Keratinocyte (primary cell): ENCODE measurements around the gene UNC5A. TPM values are rescaled to one million over a fixed set of nuclear protein-coding genes. Genes with fewer than 3 reads are reported as not detected.
A peak's percentile ranks its signal among the peaks of the same experiment; 100 is the strongest.

Source experiments
- DNase-seq: peaks from one replicate; pipeline ENCODE4 v3.0.0-alpha.2; 2011; ENCODE audit warnings: low read depth, missing footprints, low spot score
- FAIRE-seq: peaks from 2 replicates; lab custom pipeline; 2011; peaks lifted over from hg19 to GRCh38; lab: Jason Lieb, UNC
- H2AFZ ChIP-seq: 2 replicates; pipeline ENCODE4 v1.6.0; 2012; ENCODE audit warnings: low read length, control low read depth, inconsistent platforms; ENCODE audit not compliant: control insufficient read depth
- H3K27ac ChIP-seq: 2 replicates; pipeline ENCODE4 v1.5.1; 2011; ENCODE audit warnings: low read length; ENCODE audit not compliant: control insufficient read depth, insufficient read depth
- H3K27me3 ChIP-seq: 3 replicates; pipeline ENCODE4 v1.6.0; 2011; ENCODE audit warnings: low read length; ENCODE audit not compliant: control insufficient read depth, insufficient read depth; ENCODE audit errors: extremely low read depth
- H3K36me3 ChIP-seq, 2 experiments: 2 replicates in 1 of 2; 3 replicates in 1 of 2; pipeline ENCODE4 v1.5.1; 2011; ENCODE audit warnings: low read length in 2 of 2, mild to moderate bottlenecking in 1 of 2; ENCODE audit not compliant: control insufficient read depth in 2 of 2, insufficient read depth in 2 of 2; ENCODE audit errors: extremely low read depth in 1 of 2
- H3K4me1 ChIP-seq: 3 replicates; pipeline ENCODE4 v1.5.1; 2011; ENCODE audit warnings: low read length; ENCODE audit not compliant: control insufficient read depth, insufficient read depth; ENCODE audit errors: extremely low read depth
- H3K4me2 ChIP-seq: 3 replicates; pipeline ENCODE4 v1.6.0; 2011; ENCODE audit warnings: low read depth, low read length; ENCODE audit not compliant: control insufficient read depth, insufficient read depth; ENCODE audit errors: extremely low read depth
- H3K4me3 ChIP-seq, 3 experiments: fragments of 200-600 bp in 1 of 3; sonication (generic) in 1 of 3; 2 replicates in 2 of 3; 3 replicates in 1 of 3; pipeline ENCODE4 v1.5.1; 2011 to 2016; ENCODE audit warnings: low read length in 3 of 3, mild to moderate bottlenecking in 3 of 3, control low read depth in 2 of 3, inconsistent platforms in 1 of 3, low read depth in 1 of 3, mixed read lengths in 1 of 3, mixed run types in 1 of 3, moderate library complexity in 1 of 3; ENCODE audit not compliant: control insufficient read depth in 2 of 3, insufficient read depth in 2 of 3; ENCODE audit errors: extremely low read depth in 1 of 3
- H3K79me2 ChIP-seq: 2 replicates; pipeline ENCODE4 v1.6.0; 2012; ENCODE audit warnings: low read length; ENCODE audit not compliant: control insufficient read depth, insufficient read depth
- H3K9ac ChIP-seq: 3 replicates; pipeline ENCODE4 v1.6.0; 2011; ENCODE audit warnings: low read length; ENCODE audit not compliant: control insufficient read depth, insufficient read depth; ENCODE audit errors: extremely low read depth
- H3K9me1 ChIP-seq: 3 replicates; pipeline ENCODE4 v1.6.0; 2011; ENCODE audit warnings: low read length; ENCODE audit not compliant: control insufficient read depth, insufficient read depth; ENCODE audit errors: extremely low read depth
- H3K9me3 ChIP-seq: 2 replicates; pipeline ENCODE4 v1.5.1; 2012; ENCODE audit warnings: low read depth, low read length; ENCODE audit not compliant: control insufficient read depth
- H4K20me1 ChIP-seq: 3 replicates; pipeline ENCODE4 v1.6.0; 2011; ENCODE audit warnings: low read length; ENCODE audit not compliant: control insufficient read depth, insufficient read depth; ENCODE audit errors: extremely low read depth
- CTCF ChIP-seq, 3 experiments: IDR thresholded peaks in 1 of 3; conservative IDR thresholded peaks in 1 of 3; optimal IDR thresholded peaks in 1 of 3; 2 replicates in 2 of 3; 3 replicates in 1 of 3; pipeline versions ENCODE3 to v1.5.1; 2011; ENCODE audit warnings: low read length in 3 of 3, mild to moderate bottlenecking in 3 of 3, moderate library complexity in 2 of 3, control low read depth in 1 of 3, inconsistent platforms in 1 of 3; ENCODE audit not compliant: insufficient read depth in 2 of 3; ENCODE audit errors: extremely low read depth in 1 of 3
- EZH2 ChIP-seq: IDR thresholded peaks from one replicate; pipeline ENCODE4 v1.6.1; 2012; ENCODE audit warnings: inconsistent platforms, mild to moderate bottlenecking, low read length, moderate library complexity
- dilution Hi-C: fragments of 300-500 bp; cut with MboI; formaldehyde crosslinking; loops from one replicate; pipeline ENCODE4 v1.7.0; 2020; ENCODE audit warnings: low sequenced_read_pairs; ENCODE audit not compliant: extremely low pct_ligation_motif_present
- polyA plus RNA-seq, 5 experiments: library from polyadenylated mRNA; depleted of rRNA in 3 of 5; stranded (reverse) in 3 of 5; stranded (forward) in 1 of 5; unstranded in 1 of 5; fragments of >200 nt; gene quantifications; 1 replicate in 1 of 5; 2 replicates in 3 of 5; 3 replicates in 1 of 5; pipeline versions ENCODE4 v1.2.1 to v1.2.3, GENCODE V29; 2011 to 2012; ENCODE audit warnings: missing spikeins in 2 of 5, low read depth in 1 of 5, low replicate concordance in 1 of 5

Gene UNC5A
- polyA plus RNA-seq, 1 donor (not counting 4 experiments of a cell fraction or from before 2014, with no cell fraction given), result not detected

- dilution Hi-C loops, result no loop called here
- Histone ChIP-seq H3K27me3 (peaks cover 60% of the 10 kb centered on the region), H3K9me3 (no peaks in the 10 kb centered on the region), H4K20me1 (no peaks in the 10 kb centered on the region), H3K4me3 (peak overlapping the region in 2 of 3 experiments; percentile 24 to 35), H3K9me1 (no peaks in the 10 kb centered on the region), H3K79me2 (no peaks in the 10 kb centered on the region), H3K36me3 (no peaks in the 10 kb centered on the region), H3K27ac (no peak overlapping the region), H3K4me2 (peak overlapping the region; percentile 62), H3K9ac (no peak overlapping the region), H3K4me1 (peaks cover 3% of the 10 kb centered on the region), H2AFZ (no peak overlapping the region)
- no peak for DNase-seq
- no peak for FAIRE-seq
- TF ChIP-seq CTCF (optimal IDR thresholded peaks at IDR 0.05 in 1 of 3, IDR thresholded peaks at IDR 0.05 in 1 of 3, conservative IDR thresholded peaks at IDR 0.05 in 1 of 3; ENCODE audit: extremely low read depth in 1 of 3, insufficient read depth in 2 of 3, low read length in 3 of 3), result no peak
- peak; percentile 85 for TF ChIP-seq EZH2
These were observed 535 bp downstream of the UNC5A start for GRCh38 chr5:176810687-176811501.

GRCh38 chr5:176812269-176813259 is 2.2 kb downstream of the UNC5A start:
- no peaks in the 10 kb centered on the region for H3K9me1 ChIP-seq
- no peak overlapping the region for H2AFZ ChIP-seq
- TF ChIP-seq CTCF (optimal IDR thresholded peaks at IDR 0.05 in 1 of 3, IDR thresholded peaks at IDR 0.05 in 1 of 3, conservative IDR thresholded peaks at IDR 0.05 in 1 of 3; ENCODE audit: extremely low read depth in 1 of 3, insufficient read depth in 2 of 3, low read length in 3 of 3), result peak in 1 of 3 experiments; percentile 40
- no peak for TF ChIP-seq EZH2
- DNase-seq (no peak), FAIRE-seq (no peak)
- H3K4me2 ChIP-seq, result no peak overlapping the region
- H3K27ac ChIP-seq, result no peak overlapping the region
- no peaks in the 10 kb centered on the region for H3K79me2 ChIP-seq
- peaks cover 5% of the 10 kb centered on the region for H4K20me1 ChIP-seq
- dilution Hi-C loops, result no loop called here
- H3K4me3 ChIP-seq, result no peak overlapping the region
- peaks cover 70% of the 10 kb centered on the region for H3K27me3 ChIP-seq
- H3K9ac ChIP-seq, result no peak overlapping the region
- H3K36me3 ChIP-seq, result no peaks in the 10 kb centered on the region
- H3K9me3 ChIP-seq, result no peaks in the 10 kb centered on the region
- H3K4me1 ChIP-seq, result peaks cover 3% of the 10 kb centered on the region
